GM18861 (cell line): Measurements from ENCODE around the gene JADE1.

Experiments
- ATAC-seq: cut with Tn5 transposase; IDR thresholded peaks from one replicate; pipeline ENCODE4 v1.9.1; 2021; ENCODE audit not compliant: unreplicated experiment

Gene JADE1

DNA sequence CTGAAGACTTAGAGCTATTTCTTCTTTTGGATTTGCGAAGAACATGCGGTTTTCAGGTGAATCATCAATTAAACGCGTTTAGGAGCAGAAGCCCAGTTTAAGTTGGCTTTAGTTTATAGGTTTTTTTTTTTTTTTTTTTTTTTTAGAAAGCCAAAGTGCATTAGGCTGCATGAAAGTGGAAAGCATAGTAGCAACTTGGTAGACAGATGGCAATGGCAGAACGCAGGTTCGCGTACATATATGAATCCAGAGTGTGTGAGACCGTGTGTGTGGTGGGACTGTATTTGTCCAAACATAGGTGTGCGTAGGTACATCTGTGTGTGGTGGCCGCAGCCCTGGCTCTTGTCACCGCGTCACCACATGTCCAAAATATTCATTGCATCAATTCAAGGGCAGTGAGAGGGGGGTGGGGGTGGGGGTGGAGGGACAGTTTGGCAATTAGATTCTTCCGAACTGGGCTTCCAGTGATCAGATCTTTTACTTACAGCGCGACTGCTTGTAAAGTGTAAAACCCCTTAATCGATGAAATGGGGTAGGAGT lies 901 bp downstream of the JADE1 start:
- ATAC-seq: no peak

DNA sequence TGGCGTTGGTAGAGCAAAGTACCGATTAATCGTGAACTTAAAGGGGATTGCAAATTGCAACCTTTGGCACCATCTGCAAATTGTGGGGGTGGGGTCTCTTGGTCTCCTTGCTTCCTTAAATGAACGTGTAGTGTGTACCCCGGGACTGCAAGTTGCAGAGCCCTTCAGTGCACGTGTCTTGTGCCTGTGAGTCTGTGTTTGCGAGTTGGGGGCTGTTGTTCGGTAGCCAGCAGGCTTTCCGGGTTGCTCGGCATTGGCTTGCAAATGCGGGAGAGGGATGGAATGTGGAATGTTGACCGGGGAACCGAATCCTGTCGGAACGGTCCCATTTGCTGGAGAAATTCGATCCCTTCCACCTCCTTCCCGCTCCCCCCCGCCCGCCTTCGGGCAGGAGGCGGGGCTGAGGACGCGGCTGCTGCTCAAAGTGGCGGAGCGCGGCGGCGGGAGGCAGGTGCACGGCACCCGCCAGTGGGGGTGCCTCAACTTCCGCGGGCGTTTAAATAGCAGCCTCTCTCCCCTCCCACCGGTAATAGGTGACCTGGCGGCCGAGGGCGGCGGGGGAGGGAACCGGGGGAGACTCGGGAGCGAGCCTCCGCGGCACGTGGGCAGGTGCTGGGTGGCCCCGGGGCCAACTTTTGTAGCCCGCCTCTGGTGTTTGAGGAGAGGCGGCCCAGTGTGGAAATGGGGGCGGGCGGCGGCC lies 1.5 kb downstream of the JADE1 start:
- ATAC-seq: peak; percentile 38

DNA sequence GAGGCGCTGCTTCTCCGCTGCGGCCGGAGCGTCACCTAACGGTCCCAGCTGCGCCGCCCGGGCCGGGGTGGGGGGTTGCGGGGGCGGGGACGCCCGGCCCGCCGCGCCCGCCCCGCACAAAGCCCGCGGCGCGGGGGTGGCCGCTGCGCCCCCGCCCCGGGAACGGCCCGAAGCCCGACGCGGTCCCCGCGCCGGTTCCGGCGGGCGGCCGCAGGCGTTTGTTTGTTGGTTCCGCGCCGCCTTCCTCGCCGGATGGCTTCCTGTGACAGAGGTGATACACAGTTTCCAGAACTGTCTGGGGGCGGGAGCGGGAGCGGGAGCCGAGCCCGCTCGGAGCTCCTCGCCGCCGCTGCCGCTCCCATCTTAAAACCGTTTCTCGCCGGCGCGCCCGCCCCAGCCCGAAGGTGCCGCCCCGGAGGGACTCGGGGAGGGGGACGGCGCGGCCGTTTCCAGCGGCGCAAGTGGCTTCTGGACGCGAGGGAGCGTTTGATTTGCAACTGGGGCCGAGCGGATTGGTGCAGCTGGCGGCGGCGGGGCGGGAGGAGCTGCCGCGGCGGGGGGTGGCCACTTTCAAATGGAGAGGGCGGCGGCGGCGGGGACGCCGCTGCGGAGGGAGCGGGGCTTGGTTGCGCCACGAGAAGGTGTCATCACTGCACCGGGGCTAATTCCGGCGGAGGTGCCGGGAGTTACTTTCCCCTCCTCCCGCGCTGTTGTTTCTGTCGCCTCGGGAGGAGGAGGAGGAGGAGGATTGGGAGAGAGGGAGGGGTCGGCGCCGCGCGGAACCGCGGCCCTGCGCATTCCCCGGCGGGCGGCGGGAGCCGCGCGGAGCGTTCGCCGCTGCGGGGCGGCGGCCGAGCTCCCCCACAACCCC lies 2.3 kb downstream of the JADE1 start:
- peak; percentile 36 for ATAC-seq

DNA sequence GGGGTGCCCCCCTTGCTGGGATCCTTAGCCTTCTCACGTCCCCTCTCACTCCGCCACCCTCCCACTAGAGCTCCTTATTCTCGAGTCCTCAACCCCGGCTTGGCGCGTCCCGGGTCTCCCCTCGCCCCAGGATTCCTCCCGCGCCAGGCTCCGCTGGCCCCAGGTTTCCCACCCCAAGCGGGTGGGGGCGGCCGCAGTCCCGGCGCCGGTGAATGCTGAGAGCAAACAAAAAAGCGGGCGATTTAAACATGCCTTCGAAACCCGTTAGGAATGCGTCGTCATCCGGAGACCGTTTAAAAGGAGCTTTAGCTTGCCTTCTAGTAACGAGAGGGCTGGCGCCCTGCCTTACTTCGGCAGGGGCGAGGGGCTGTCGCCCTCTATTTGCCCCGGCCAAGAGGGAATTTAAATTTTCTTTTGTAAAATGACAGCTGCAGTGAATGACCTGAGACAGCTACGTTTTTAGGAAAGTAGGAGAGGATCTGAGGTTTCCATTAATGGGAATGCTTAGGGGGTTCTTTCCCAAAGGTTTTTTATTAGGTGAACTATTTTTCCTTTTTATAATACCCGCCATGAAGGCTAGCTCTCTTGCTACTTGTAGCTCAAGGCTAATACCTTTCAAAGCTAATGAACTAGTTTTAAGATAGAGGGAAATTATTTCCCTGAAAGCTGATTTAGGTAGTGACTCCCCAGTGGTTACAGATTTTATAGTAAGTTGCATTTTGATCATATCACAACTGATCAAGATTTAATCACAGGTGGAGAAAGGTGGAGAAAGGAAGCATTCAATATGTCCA lies 3.1 kb downstream of the JADE1 start:
- peak; percentile 0 for ATAC-seq

DNA sequence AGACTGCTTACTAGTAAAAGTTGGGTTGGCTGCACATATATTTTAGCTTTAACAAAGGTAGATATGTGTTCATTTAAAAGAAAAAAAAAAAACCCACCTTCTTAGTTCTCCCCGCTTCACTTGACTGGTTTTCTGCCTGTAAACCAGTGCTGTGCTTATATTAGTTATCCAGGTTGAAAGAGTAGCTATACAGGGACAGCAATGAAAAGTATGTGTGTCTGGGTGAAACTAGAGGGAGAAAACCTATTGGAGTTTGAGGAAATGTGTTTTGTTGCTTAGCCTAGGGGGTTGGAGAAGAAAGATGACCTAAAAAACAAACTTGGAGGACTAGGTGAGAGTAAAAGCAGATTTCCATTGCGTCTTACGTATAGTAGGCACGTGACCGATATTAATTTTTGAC lies 4.5 kb downstream of the JADE1 start:
- ATAC-seq: no peak

DNA sequence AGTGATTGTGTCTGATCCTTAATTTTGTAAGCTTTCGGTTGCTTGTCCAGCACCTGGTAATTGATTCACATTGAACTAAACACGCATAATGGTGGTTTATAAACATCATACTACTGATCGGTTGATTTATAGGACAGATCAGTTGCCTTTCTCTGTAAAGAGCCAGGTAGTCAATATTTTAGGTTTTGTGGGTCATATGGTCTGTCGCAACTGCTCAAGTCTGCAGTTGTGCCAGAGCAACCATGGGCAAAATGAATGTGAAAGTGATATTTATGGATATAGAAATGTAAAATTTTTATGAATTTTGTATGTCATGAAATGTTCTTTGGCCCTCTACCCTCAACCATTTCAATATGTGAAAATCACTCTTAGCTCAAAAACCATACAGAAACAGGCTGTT lies 8.9 kb downstream of the JADE1 start:
- no peak for ATAC-seq

DNA sequence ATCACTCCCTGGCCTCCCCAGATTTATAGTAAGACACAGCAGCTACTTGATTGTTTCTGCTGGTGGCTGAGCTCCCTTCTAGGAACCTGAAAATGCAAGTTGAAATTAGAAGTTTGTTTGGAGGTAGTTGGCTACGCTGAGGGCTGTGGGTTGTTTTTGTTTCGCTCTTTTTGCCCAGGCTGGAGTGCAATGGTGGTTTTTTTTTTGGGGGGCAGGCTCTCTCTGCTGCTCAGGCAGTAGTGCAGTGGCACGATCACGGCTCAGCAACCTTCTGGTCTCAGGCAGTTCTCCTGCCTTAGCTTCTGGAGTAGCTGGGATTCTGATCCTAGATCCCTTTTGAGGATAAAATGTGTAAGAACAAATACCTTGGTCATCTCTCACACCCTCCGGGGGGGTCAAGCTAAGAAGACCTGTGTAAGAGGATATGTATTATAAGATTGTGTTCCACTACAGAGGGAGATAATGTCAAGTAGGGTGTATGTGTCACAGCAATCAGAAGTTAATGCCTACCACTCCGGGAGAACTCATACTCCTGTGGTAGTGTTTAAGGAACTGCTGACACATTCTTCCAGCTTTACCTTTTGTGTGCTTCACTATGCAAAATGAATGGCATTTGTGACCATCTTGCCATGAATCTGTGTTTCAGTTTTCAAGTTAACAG lies 9.7 kb downstream of the JADE1 start:
- ATAC-seq: no peak

DNA sequence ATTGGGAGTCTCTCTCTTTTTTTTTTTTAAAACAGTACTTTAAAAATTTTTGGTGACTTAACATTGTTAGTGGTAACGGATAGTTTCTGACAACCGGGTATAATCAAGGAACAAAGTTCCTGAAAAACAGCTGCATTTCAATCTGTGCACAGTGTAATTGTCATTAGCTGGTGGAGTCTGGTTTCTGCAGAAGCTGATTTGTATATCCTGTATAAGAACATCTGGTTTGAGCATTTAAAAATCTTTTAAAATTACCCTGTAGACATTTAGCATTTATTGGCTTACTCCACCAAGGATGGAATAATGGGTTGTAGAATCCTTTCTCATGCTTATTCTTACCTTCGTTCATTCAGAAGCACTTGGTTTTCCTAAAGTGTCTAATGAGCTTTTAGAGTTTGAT lies 11.2 kb downstream of the JADE1 start:
- no peak for ATAC-seq

DNA sequence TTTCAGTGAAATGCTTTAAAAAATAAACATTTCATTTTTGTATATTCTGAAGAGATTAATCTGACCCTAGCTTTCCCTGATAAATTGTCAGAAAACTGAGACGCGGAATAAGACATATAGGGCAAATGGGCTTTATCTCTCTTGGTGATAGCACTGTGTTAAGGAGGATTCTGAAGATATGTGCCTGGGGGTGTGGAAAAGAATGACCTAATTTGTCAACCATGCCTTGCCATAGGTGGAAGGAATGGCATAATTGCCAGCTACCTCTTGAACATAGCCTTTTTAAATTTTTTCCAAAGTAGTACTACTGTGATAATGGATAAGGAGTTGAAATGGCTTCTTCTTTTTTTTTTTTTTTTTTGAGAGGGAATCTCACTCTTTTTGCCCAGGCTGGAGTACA lies 11.7 kb downstream of the JADE1 start:
- ATAC-seq: no peak

DNA sequence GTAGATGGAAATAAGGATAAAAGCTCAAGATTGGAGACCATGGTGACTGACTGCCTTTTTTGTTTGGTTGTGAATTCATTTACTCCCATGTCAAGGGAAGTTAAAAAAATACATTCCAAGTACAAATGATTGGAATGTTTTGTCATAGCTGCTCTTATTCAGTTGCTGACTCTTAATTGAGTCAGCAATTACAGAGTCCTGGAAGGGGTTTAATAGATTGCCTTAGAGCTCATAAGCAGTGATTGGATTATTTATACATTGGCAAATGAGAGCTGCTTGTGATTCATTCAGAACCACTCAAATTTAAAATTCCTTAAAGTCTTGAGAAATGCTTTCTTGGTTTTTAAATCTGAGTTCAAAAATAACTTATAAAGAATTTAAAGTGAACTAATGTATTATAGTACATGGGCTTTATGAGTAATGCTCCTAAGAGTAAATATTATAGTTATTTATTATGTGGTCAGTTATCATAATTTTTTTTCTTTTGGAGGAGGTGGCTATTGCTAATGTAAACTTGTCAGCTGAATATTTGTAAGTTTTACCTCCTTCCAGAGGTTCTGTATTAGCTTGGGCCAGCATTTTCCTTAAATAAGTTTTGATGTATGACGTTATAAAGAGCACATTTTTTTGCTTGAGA lies 13.6 kb downstream of the JADE1 start:
- ATAC-seq: no peak

DNA sequence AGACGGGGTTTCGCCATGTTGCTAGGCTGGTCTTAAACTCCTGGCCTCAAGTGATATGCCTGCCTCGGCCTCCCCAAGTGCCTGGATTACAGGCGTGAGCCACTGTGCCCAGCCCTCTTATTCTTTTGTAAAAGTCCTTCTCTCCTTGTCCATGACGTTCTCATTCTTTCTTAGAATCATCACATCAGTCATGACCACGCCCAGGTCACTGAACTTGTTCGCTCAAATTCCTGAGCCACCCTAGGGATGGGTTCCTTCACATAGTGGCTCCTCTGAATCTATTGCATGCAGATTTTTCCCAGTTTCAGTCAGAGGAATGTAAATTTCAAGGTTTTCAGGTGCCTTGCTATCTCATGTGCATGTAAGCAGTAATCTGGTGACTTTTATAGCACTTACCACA lies 15.7 kb downstream of the JADE1 start:
- ATAC-seq: no peak

DNA sequence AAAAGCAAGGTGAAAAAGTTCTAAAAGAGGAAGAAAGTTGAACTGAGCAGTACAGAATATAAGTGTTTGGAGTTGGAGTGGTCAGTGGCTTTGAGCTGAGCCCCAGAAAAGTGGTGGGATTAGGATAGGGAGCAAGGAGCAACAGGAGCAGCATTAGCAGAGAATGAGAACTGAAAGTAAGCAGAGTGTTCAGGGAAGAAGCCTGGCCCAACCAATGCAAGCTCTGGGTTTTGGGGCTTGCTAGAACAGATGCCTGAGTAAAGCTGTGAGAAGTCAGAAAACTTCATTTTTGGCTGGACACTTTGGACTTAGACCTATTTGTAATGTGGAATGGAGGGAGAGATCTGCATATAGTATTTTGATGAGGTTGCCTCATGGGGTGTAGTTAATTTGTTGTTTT lies 17.8 kb downstream of the JADE1 start:
- ATAC-seq: no peak

DNA sequence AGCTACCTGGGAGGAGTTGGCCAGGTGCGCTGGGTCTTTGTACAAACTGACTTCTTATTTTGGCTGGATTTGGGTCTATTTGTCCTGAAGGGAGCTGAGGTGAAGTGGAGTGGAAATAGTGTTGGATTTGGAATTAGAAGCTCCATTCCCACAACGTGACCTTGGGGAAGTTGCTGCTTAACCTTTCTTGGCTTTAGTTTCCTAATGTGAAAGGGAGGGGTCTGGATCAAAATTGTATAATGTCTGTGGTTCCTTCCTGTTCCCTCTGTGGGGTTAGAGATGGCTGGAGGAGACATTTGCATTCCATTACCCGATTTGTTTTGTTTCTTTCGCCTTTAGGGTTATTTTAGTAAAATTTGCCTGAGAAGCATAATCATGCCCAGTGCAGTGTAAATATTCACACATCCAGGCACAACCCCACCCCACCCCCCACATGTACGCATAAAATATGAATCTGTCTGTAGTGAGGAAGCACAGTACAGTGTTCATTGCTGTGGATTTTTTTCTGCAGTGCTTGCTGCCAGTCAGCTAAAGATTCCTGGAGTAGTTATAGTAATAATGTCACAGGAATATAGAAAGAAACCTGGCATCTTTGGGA lies 21.5 kb downstream of the JADE1 start:
- no peak for ATAC-seq

DNA sequence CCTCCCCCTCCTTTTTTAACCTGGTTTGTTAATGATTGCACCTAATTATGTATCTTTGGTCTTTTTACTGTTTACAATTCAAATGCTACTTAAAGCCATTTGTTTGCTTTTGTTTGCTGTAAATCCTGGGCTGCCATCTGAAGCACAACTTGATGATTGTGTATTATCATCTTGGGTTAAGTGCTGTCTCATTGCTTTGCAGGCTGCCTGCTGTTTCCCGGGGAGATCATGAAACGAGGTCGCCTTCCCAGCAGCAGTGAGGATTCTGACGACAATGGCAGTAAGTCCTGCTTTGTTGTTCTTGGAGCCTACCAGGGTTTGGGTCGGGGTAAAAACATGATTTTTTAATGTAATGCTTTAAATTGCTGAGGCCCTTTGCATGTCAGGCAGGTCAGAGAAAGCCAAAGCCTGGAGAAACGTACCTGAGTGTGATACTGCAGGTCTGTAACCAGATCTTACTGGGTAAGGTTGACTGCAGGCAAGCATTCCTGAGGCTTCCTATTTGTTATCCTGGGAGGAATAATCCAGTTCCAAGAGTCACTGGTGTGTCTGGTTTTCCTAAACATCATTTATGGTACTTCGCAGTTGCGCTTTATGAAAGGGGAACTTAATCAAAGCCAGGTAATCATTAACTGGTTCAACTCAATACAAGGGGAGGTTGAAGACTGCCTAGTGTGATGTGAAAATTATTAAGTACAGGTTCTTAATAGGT lies 22.2 kb downstream of the JADE1 start:
- peak; percentile 79 for ATAC-seq

DNA sequence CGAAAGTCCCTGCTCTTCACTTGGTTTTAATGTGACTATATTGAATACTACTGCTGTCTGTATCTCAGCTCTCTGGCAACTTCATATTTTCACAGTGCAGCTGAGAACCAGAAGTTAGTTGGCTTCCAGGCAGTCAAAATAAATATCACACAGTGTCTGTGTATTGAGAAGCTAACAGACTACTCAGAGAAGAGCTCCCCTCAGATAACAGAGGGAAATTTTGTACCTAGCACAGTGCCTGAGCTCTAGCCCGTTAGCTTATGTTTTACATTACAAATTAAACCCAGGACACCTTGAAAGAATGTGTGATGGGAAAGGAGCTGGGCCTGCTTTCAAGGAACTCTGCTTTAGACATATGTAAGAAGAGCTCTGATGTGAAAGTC lies 22.7 kb downstream of the JADE1 start:
- ATAC-seq: peak; percentile 36

DNA sequence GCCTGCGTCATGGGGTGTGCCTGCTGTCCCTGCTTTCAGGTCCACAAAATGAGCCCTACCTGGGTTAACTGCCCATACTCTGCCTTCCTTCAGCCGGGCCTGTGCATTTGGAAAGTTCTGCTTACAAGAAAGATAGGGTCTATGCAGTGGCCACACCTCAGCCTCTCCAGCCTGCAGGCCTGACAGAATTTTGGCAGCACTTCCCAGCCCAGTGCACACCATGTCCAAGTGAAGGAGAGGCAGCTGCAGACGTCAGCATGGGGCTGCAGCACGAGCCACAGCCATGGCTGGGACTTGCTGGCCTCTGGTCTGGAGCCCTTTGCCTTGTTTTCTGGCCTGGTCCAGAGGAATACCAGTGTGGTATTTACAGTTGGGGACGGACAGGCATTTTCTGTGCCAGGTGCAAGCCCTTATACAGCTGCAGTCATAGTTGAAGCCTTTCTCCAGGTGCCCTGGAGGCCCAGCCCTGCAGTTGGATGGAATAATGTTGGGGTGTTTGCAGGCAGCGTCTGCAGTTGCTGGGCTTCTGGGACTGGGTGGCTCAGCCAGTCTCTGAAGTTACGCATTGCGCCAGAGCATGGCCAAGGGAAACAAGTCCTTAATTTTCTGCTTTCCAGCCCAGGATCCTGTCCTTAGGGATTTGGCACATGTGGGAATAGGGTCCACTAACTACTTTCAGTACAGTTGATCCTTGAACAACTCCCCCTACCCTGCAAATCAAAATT lies 26.2 kb downstream of the JADE1 start:
- no peak for ATAC-seq

DNA sequence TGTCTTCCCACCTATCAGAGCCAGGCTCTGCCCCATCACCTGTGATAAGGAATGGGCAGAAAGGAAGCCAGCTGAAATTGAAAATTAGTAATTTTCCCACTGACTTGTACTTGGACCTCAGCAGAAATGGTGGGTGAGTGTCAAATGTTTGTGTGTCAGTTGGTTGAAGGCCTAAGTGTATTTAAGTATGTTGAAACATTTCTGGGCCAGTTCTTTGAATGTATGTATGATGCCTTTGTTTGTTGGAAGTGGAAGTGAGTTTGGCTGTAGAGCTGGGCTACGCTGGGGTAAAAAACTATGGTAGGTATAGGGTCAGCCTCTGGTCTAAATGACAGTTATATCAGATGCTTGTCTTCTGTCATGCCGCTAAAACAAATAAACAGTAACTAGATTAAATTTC lies 27.7 kb downstream of the JADE1 start:
- no peak for ATAC-seq

DNA sequence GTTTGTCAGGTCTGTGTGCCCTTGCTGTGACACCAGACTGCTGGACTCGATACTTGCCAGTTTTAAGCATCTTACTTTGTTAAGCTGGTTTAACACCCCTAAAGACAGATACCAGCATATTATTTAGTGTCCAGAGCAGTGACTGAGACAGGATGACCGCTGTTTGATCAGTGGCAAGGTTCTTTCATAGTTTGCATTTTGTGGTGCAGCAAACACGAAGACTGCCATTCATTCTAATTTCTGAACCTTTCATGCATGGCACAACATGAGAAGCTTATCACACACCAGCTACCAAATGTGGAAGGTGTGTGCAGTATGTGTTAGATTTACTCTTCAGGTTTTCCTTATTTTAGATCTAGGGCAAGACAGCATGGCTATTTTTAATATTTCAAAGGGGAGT lies 28.2 kb downstream of the JADE1 start:
- no peak for ATAC-seq
